Thyroid gland (tissue), 4 donors: ENCODE data around the gene TLCD1.

Source experiments
- POLR2A ChIP-seq, 2 donors: fragments of 450-650 bp; IDR thresholded peaks; one replicate each; pipeline ENCODE4 v1.6.1; 2017; ENCODE audit warnings: antibody characterized with exemption in 2 of 2, mild to moderate bottlenecking in 2 of 2, moderate library complexity in 1 of 2
- TF ChIP-seq, protein P1 (sequence below), 6 experiments: fragments of 200-600 bp in 3 of 6; fragments of 450-650 bp in 3 of 6; sonication (generic) in 3 of 6; IDR thresholded peaks; one replicate each; pipeline ENCODE4 v1.5.1; 2016 to 2019; ENCODE audit warnings: antibody characterized with exemption in 6 of 6, mild to moderate bottlenecking in 2 of 6, inconsistent platforms in 1 of 6, moderate library complexity in 1 of 6

DNA sequence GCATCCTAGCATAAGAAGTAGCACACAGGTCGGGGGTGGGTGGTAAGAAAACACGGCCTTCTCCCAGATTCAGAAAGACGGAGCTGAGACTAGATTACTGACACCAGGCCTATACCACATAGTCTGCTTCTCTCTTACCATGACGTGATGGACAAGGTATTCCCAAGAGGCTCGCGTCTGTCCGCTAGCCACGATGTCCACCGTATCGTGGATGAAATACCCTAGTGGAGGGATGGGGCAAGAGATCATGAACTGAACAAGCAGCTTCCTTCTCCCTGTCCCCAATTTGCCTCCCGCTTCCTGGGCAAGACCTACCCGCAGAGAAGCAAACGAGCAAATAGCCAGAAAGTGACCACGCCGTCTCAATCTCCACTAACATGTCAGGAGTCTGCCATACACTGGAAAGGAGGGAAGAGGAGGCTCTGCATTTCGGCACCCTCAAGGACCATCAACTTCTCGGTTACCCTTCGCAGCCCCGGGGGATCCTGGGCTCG, 820 bp downstream of the TLCD1 start:
- no peak for TF ChIP-seq POLR2A (IDR thresholded peaks at IDR 0.05)
- TF ChIP-seq, protein P1, sequence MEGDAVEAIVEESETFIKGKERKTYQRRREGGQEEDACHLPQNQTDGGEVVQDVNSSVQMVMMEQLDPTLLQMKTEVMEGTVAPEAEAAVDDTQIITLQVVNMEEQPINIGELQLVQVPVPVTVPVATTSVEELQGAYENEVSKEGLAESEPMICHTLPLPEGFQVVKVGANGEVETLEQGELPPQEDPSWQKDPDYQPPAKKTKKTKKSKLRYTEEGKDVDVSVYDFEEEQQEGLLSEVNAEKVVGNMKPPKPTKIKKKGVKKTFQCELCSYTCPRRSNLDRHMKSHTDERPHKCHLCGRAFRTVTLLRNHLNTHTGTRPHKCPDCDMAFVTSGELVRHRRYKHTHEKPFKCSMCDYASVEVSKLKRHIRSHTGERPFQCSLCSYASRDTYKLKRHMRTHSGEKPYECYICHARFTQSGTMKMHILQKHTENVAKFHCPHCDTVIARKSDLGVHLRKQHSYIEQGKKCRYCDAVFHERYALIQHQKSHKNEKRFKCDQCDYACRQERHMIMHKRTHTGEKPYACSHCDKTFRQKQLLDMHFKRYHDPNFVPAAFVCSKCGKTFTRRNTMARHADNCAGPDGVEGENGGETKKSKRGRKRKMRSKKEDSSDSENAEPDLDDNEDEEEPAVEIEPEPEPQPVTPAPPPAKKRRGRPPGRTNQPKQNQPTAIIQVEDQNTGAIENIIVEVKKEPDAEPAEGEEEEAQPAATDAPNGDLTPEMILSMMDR (IDR thresholded peaks at IDR 0.05): no peak
